Stimulated activated CD8-positive, alpha-beta memory T cell treated with anti-CD3 and anti-CD28 coated beads, Interleukin-12 subunit alpha, Interleukin-12 subunit beta, amount 100 ng/mL, for 24 hours (primary cell): ENCODE results near the gene DSG1.
"Not testable (repeated sequence)": the region's sequence is repeated elsewhere in the genome, so short reads cannot be mapped to it uniquely, and the experiment has no call there.

ENCODE experiments used
- DNase-seq: peaks from one replicate; pipeline ENCODE4 v3.0.0-alpha.2; 2020; ENCODE audit errors: extremely low read depth

Gene DSG1

DNA sequence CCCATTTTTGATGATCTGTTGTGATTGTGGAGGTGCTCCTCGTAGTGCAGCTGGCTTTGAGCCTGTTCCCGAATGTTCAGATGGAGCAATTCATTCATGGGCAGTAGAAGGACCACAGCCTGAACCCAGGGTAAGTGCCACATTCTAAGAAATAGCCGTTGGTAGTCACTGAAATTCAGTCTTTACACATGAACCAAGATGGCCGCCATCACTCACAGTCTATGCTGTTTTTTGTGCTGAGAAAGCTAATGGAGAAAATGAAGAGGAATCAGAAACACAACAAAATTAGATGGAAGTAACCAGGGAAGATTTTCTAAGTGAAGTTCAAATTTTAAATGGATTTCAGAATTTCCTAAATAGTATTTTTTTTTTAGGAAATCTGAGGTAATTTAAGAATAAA, 25.5 kb downstream of the DSG1 start:
- DNase-seq, result no peak

- not testable (repeated sequence) for DNase-seq
These were observed 35.4 kb downstream of the DSG1 start for GRCh38 chr18:31353336-31353735.

- no peak for DNase-seq
These were observed 37.0 kb downstream of the DSG1 start for GRCh38 chr18:31354990-31355389.

DNA sequence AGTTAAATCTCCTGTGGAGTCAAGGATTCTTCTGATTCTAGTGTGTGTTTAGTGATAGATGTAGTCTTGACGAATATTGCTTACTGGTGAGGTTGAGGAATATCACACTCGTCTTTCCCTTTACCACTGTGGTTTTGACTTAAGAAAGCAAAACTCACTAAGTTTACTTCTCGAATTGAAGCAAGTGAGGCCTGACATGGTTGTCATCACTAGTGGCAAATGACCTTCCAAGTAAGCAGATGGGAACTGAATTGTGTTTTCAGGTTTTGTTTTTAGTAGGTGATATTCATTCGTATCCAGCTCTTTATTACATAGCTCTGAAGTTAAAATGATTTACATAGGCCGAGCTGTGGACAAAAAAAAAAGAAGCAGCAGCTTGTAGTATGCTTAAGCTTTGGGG, 38.1 kb downstream of the DSG1 start:
- no peak for DNase-seq

- DNase-seq, result no peak
These were observed 46.2 kb downstream of the DSG1 start for GRCh38 chr18:31364190-31364589.

GRCh38 chr18:31369478-31369877, 51.5 kb downstream of the DSG1 start:
- no peak for DNase-seq

DNA sequence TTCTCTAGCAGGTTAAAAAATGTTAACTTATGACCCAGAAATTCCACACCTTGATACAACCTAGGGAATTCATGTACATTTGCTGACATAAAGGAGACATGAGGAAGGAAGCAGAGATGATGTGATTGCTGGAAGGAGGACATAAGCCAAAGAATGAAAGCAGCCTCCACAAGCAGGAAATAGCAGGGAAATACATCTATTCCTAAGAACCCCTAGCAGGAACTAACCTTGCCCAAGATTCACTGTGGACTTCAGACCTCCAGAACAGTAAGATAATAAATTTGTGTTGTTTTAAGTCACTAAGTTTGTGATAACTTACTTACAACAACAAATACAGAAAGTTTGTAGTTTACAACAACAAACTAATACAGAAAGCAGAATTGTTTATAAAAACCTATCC, 54.0 kb downstream of the DSG1 start:
- DNase-seq, result no peak

- no peak for DNase-seq
These were observed 55.7 kb downstream of the DSG1 start for GRCh38 chr18:31373641-31374040.

- DNase-seq, result no peak
These were observed 58.5 kb downstream of the DSG1 start, which contains the start of gene DSG4 for GRCh38 chr18:31376477-31376876. Gene DSG4, plus strand, starts transcription at chr18:31376777. Its CDS starts 135 bp downstream, at chr18:31376912.

DNA sequence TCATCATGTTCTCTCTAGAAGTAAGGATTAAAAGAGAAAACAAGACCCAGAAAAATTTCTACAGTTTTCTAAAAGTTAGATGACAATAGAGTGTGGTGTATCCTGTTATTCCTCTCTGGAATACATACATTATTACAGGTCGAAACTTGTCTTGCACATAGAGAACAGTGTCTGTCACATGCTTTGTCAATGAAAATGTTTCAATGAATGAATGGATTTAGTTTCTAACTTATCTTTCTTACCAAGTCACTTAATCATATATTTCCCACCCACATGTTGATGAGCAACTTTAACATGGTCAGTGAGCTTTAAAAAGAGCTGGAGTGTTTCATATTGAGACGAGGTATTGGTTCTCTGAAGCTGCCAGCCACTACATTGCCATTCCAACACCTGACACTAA, 63.0 kb downstream of the DSG1 start:
- DNase-seq, result no peak

DNA sequence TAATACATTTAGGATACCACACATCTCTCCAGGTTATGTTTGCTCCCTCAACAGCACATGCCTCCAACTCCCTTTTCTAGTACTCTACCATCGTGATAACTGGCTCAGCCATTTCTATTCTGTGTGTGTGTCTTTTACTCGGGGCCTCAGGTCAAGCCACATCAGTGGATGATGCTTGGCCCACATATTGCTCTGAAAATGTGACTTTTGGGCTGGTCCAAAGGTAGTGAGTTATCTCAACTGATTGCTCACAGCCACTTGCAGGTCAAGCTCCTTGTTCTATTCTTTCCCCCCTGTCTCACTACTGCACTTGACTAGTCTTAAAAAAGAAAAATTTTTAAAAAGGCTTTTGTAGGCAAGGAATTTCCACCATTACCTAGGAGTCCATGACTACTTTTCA, 64.1 kb downstream of the DSG1 start:
- no peak for DNase-seq

DNA sequence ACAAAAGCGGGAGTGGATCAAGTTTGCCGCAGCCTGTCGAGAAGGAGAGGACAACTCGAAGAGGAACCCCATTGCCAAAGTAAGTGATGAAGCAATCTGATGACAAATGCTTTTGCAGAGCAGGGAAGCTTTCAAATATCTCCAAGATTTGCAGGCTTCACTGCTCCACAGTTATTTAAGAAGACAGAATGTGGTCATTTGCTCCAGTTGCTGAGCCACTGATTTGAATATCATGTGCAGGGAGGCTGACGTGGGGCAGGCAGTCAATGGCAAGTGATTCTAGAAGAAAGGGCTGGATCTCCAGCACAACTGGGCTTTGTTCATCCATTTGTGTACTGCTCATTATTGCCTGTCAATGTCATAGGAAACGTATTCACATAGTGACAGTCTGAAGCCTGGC, 68.8 kb downstream of the DSG1 start:
- no peak for DNase-seq

DNA sequence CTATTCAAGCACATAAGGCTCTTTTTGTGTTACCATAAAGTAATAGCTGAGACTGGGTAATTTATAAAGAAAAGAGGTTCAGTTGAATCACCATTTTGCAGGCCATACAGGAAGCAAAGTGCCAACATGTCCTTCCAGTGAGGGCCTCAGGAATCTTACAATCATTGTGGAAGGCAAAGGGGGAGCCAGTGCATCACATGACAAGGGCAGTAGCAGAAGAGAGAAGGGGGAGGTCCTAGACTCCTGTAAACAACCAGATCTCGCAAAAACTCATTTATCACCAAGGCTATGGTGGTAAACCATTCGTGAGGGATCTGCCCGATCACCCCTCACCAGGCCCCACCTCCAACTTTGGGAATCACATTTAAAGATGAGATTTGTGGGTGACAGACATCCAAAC, 75.3 kb downstream of the DSG1 start:
- DNase-seq, result no peak

GRCh38 chr18:31396796-31397612, 79.0 kb downstream of the DSG1 start:
- no peak for DNase-seq

DNA sequence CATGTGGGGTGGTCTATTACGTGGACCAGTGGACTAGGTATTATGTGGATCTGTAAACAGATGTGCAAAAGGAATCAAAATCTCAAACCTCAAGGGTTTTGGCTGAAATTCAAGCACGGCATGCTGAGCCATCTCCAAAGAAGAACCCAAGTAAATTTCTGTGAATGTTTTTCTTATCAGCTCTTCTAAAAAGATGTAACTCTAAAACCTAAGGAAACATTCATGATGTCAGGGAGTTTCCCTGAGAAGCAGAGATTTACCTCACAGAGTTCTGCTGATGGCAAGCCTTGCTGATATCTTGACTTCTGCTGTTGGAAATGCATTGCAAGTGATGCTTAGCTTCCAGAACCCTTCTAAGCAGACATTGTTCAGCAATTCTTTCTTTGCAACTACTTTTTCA, 80.2 kb downstream of the DSG1 start:
- DNase-seq, result no peak

DNA sequence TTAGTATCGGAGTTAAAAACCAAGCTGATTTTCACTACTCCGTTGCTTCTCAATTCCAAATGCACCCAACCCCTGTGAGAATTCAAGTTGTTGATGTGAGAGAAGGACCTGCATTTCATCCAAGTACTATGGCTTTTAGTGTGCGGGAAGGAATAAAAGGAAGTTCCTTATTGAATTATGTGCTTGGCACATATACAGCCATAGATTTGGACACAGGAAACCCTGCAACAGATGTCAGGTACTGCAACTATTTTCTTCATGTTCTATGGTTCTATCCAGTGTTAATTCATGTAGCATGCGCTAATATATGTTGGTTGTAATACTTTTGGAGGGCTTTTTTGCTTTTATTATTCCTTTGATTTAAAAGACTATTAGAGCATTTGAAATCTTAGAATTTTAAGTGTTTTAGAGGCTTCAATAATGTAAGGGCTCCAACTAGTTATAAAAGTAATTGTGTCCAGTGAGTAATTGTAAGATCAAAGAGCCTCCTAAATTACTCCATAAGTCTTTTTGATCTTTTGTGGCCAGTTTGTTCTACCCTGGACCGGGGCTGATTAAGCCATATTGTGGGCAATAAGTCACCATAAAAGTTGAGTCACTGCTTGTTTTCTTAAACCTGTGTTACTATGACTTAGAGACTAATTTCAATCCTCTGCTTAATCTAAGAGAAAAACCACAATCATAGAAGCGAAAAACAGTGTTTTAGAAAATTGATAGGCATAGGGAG, 81.5 kb downstream of the DSG1 start:
- DNase-seq, result no peak

- no peak for DNase-seq
These were observed 83.4 kb downstream of the DSG1 start for GRCh38 chr18:31401156-31402025.

GRCh38 chr18:31402026-31402373, 84.0 kb downstream of the DSG1 start:
- DNase-seq, result no peak

DNA sequence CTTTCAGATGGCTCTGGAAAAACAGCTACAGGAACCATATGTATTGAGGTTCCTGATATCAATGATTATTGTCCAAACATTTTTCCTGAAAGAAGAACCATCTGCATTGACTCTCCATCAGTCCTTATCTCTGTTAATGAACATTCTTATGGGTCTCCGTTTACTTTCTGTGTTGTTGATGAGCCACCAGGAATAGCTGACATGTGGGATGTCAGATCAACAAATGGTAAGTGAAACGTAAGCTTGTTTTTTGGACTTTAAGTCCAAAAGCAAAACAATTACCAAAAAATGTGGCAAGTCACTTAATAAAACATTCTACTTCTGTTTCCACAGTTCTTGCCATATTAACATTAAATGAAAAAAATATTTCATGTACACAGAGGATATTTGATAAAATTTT, 85.4 kb downstream of the DSG1 start:
- DNase-seq, result no peak
